ENCODE measurements around the gene TXNDC16.

- TF ChIP-seq CTCF (IDR thresholded peaks at IDR 0.05; ENCODE audit: insufficient read depth, low read depth, low read length), result no peak
- no peak for TF ChIP-seq EZH2 (IDR thresholded peaks at IDR 0.05; ENCODE audit: insufficient read depth, low read length)
These were observed 105.1 kb downstream of the TXNDC16 start for GRCh38 chr14:52447236-52447635.

Measured in astrocyte (in vitro differentiated cells and primary cell).